Measurements from ENCODE around the gene FBXW5.

Gene FBXW5

DNA sequence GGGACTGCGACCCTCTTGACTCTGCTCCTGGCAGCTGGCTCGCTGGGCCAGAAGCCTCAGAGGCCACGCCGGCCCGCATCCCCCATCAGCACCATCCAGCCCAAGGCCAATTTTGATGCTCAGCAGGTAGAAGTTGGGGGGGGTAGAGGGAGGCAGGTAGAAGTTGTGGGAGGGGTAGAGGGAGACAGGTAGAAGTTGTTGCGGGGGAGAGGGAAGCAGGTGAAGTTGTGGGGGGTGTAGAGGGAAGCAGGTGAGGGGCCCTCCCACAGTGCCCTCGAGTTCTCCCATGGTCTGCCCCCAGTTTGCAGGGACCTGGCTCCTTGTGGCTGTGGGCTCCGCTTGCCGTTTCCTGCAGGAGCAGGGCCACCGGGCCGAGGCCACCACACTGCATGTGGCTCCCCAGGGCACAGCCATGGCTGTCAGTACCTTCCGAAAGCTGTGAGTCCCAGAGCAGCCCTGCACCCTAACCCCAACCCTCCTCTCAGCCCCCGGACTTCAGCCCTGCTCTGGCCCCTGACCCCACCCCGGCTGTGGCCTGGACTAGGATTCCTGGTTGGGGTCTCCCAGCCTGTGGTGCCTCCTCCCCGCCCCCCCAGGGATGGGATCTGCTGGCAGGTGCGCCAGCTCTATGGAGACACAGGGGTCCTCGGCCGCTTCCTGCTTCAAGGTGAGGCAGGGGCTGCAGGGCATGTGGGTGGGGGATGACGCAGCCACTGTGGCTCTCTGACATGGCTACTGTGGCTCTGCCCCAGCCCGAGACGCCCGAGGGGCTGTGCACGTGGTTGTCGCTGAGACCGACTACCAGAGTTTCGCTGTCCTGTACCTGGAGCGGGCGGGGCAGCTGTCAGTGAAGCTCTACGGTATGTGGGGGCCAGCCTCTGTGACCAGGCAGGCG lies 1.0 kb upstream of the FBXW5 start:
- peak overlapping the region; percentile 38 for H3K4me2 ChIP-seq (ENCODE audit: low read depth, low read length, poor library complexity, severe bottlenecking)
- peak overlapping the region; percentile 57 for H3K9ac ChIP-seq (ENCODE audit: low read depth, low read length, poor library complexity, severe bottlenecking)

DNA sequence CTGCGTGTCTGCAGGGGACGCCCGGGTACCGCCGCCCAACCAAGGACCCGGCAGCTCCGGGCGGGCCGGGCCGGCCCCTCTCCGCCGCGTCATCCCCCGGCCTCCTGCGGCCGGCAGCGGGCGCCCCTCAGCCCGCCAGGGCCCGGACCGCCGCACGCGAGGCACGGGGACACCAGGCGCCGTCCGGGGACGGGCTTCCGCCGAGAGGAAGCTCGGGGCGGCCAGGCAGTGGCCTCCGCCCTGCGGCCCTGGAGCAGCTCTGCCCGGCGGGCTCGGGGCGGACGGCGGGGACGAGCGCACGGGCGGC lies 373 bp downstream of the FBXW5 start:
- H3K79me2 ChIP-seq (ENCODE audit: insufficient read depth, low read length): peaks cover 26% of the 10 kb centered on the region
- no peaks in the 10 kb centered on the region for H3K27me3 ChIP-seq (ENCODE audit: insufficient read depth, low read length, poor library complexity, severe bottlenecking)
- H3F3A ChIP-seq (ENCODE audit: low read depth): no peaks in the 10 kb centered on the region
- H4K20me1 ChIP-seq (ENCODE audit: insufficient read depth, low read length, poor library complexity, severe bottlenecking): peaks cover 29% of the 10 kb centered on the region
- H3K36me3 ChIP-seq (ENCODE audit: insufficient read depth, low read length): peaks cover 24% of the 10 kb centered on the region; the same call in 1 of the 2 replicates
- no peaks in the 10 kb centered on the region for H3K9me3 ChIP-seq (ENCODE audit: insufficient read depth, low read depth, low read length)
- no peaks in the 10 kb centered on the region for H3K9me2 ChIP-seq (replicated peaks; ENCODE audit: low read depth, low read length)
- no peak overlapping the region; the same call in 1 of the 2 replicates for H2AFZ ChIP-seq (ENCODE audit: low read length)
- H3K9ac ChIP-seq (ENCODE audit: low read depth, low read length, poor library complexity, severe bottlenecking): peak overlapping the region; percentile 95
- peaks cover 17% of the 10 kb centered on the region for H3K4me1 ChIP-seq (ENCODE audit: insufficient read depth, low read length, poor library complexity, severe bottlenecking)
- peak overlapping the region; percentile 94 for H3K4me2 ChIP-seq (ENCODE audit: low read depth, low read length, poor library complexity, severe bottlenecking)
- H3K4me3 ChIP-seq (ENCODE audit: low read length, poor library complexity, severe bottlenecking): peak overlapping the region; percentile 98
- TF ChIP-seq, protein P1, sequence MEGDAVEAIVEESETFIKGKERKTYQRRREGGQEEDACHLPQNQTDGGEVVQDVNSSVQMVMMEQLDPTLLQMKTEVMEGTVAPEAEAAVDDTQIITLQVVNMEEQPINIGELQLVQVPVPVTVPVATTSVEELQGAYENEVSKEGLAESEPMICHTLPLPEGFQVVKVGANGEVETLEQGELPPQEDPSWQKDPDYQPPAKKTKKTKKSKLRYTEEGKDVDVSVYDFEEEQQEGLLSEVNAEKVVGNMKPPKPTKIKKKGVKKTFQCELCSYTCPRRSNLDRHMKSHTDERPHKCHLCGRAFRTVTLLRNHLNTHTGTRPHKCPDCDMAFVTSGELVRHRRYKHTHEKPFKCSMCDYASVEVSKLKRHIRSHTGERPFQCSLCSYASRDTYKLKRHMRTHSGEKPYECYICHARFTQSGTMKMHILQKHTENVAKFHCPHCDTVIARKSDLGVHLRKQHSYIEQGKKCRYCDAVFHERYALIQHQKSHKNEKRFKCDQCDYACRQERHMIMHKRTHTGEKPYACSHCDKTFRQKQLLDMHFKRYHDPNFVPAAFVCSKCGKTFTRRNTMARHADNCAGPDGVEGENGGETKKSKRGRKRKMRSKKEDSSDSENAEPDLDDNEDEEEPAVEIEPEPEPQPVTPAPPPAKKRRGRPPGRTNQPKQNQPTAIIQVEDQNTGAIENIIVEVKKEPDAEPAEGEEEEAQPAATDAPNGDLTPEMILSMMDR (conservative IDR thresholded peaks at IDR 0.05; ENCODE audit: low read length): no peak
- no peak for TF ChIP-seq EZH2phosphoT487 (IDR thresholded peaks at IDR 0.05; ENCODE audit: borderline replicate concordance)

More for the DNA sequence above, 1.0 kb upstream of the FBXW5 start:
- H3K4me1 ChIP-seq (ENCODE audit: insufficient read depth, low read length, poor library complexity, severe bottlenecking): peaks cover 20% of the 10 kb centered on the region
- no peaks in the 10 kb centered on the region for H3K9me3 ChIP-seq (ENCODE audit: insufficient read depth, low read depth, low read length)
- H3F3A ChIP-seq (ENCODE audit: low read depth): no peaks in the 10 kb centered on the region
- H3K27me3 ChIP-seq (ENCODE audit: insufficient read depth, low read length, poor library complexity, severe bottlenecking): no peaks in the 10 kb centered on the region
- peaks cover 20% of the 10 kb centered on the region; the same call in 1 of the 2 replicates for H3K36me3 ChIP-seq (ENCODE audit: insufficient read depth, low read length)
- peaks cover 26% of the 10 kb centered on the region for H3K79me2 ChIP-seq (ENCODE audit: insufficient read depth, low read length)
- TF ChIP-seq, protein P1 (conservative IDR thresholded peaks at IDR 0.05; ENCODE audit: low read length): no peak
- TF ChIP-seq EZH2phosphoT487 (IDR thresholded peaks at IDR 0.05; ENCODE audit: borderline replicate concordance): no peak
- H4K20me1 ChIP-seq (ENCODE audit: insufficient read depth, low read length, poor library complexity, severe bottlenecking): peaks cover 29% of the 10 kb centered on the region
- H3K4me3 ChIP-seq (ENCODE audit: low read length, poor library complexity, severe bottlenecking): no peak overlapping the region
- H3K9me2 ChIP-seq (replicated peaks; ENCODE audit: low read depth, low read length): no peaks in the 10 kb centered on the region
- H2AFZ ChIP-seq (ENCODE audit: low read length): no peak overlapping the region

DNA sequence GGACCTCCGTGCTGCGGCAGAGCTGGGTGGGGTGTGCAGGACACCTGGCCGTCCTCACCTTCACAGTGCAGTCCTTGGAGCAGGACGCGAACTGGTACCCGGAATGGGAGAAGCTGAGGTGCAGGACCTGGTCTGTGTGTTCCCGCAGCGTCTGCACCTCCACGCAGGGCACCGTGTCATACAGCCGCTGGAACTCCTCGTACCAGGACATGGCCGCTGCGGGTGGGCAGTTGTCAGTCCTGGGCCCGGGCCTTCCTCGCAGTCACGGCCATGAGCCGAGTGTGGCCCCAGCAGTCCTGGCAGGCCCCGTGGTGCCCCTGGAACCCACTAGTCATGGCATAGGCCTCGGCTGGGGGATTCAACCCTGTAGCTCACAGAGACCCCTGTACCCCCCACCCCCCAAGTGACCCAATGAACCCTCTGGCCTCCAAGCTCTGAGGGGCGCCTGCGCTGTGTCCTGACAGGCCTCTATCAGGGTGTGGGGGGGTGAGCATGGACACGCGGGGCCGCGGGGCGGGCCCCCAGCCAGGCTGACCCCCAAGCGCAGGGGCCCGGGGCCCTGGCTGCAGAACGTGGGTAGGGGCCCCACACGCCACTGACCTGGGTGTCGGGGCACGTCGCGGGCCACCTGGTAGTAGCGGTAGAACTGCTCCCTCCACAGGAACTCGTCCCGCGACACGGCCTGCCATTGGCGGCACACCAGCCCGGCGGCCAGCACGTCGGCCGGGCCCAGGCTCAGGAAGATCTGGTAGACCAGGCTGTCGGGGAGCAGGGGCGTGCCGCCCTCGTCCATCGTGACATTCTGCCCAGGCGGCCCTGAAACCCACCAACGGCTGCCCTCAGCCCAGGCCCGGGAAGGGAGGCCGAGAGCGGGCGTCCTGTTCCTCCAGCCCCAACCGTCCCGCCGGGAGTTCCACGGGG lies 987 bp downstream of the FBXW5 start:
- H4K20me1 ChIP-seq (ENCODE audit: insufficient read depth, low read length, poor library complexity, severe bottlenecking): peaks cover 29% of the 10 kb centered on the region
- peaks cover 26% of the 10 kb centered on the region for H3K79me2 ChIP-seq (ENCODE audit: insufficient read depth, low read length)
- no peaks in the 10 kb centered on the region for H3K9me3 ChIP-seq (ENCODE audit: insufficient read depth, low read depth, low read length)
- no peaks in the 10 kb centered on the region for H3F3A ChIP-seq (ENCODE audit: low read depth)
- H3K4me1 ChIP-seq (ENCODE audit: insufficient read depth, low read length, poor library complexity, severe bottlenecking): peaks cover 17% of the 10 kb centered on the region
- no peak overlapping the region; the same call in 1 of the 2 replicates for H2AFZ ChIP-seq (ENCODE audit: low read length)
- peak overlapping the region; percentile 98 for H3K4me3 ChIP-seq (ENCODE audit: low read length, poor library complexity, severe bottlenecking)
- TF ChIP-seq EZH2phosphoT487 (IDR thresholded peaks at IDR 0.05; ENCODE audit: borderline replicate concordance): no peak
- TF ChIP-seq, protein P1 (conservative IDR thresholded peaks at IDR 0.05; ENCODE audit: low read length): no peak
- H3K9ac ChIP-seq (ENCODE audit: low read depth, low read length, poor library complexity, severe bottlenecking): peak overlapping the region; percentile 95
- peak overlapping the region; percentile 94 for H3K4me2 ChIP-seq (ENCODE audit: low read depth, low read length, poor library complexity, severe bottlenecking)
- no peaks in the 10 kb centered on the region for H3K9me2 ChIP-seq (replicated peaks; ENCODE audit: low read depth, low read length)
- H3K27me3 ChIP-seq (ENCODE audit: insufficient read depth, low read length, poor library complexity, severe bottlenecking): no peaks in the 10 kb centered on the region
- H3K36me3 ChIP-seq (ENCODE audit: insufficient read depth, low read length): peaks cover 24% of the 10 kb centered on the region; the same call in 1 of the 2 replicates
